Stimulated activated CD8-positive, alpha-beta memory T cell treated with anti-CD3 and anti-CD28 coated beads, Interleukin-7, amount 100 ng/mL, for 4 hours (primary cell): ENCODE data around the gene DCLRE1A.

Experiments
- DNase-seq, 2 donors: peaks; one replicate each; pipeline ENCODE4 v3.0.0-alpha.2; 2020; ENCODE audit warnings: low read depth in 2 of 2

Gene DCLRE1A

DNA sequence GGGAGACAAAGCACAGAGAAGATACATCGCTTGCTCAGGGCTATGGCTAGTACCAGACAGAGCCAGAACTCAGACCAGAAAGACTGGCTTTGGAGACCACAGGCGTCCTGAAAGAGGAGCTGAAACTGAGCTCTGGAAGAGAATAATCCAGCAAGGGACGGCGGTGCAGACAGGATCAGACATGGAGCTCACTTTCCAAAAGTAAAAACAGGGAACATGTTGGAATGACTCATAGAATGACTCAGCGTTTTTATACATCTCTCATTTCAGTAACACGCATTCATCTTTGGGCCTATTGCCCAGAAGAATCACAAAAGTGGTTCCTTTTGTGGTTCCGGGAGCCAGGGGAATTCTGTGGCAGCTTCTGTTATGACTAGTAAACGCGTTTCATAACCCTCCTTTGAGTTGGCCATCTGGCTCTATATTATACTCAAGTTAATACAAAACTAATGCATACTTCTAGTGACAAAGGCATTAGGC is 65.2 kb downstream of the DCLRE1A start:
- no peak for DNase-seq
